Stimulated activated CD4-positive, alpha-beta T cell treated with anti-CD3 and anti-CD28 coated beads, Interleukin-15, amount 100 ng/mL, for 48 hours (primary cell): ENCODE measurements around the gene RFX7.

Experiments
- DNase-seq, 2 donors: peaks; one replicate each; pipeline ENCODE4 v3.0.0-alpha.2; 2020; ENCODE audit warnings: low read depth in 2 of 2

The RFX7 gene

DNA sequence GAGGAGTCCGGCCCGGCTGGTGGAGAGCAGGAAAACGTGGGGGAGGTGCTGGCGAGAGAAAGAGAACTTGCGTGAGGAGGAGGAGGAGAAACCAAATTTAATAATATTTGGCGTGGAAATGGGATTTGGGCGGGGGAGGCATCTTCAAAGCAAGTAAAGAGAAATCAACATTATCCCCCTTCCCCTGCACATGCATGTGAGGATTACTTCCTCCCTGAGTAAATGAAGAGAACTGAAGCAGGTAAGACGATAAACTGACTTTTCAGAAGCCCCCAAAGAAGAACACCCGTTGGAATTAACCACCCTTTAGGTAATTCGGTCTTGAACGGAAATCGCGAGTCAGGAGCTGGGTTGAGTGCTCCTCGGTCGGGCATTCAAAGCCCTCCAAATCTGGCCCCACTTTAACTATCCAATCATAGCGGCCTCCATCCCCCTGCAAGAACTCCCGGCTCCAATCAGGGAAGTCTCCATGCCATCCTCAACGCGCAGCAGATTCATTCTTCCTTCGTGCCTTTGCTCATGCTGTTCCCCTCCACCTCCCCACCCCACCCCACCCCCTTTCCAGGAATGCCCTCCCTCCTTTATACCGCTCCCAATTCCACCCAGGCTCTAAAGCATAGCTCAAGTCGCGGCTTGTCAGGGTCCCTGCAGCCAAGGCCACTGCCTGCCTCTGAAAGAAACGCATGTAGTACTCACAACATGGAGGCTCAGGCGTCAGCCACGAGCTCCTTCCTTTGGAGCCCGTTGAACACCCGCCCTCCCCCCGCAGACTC lies 545 bp upstream of the RFX7 start:
- peak; percentile 9 to 17 for DNase-seq

DNA sequence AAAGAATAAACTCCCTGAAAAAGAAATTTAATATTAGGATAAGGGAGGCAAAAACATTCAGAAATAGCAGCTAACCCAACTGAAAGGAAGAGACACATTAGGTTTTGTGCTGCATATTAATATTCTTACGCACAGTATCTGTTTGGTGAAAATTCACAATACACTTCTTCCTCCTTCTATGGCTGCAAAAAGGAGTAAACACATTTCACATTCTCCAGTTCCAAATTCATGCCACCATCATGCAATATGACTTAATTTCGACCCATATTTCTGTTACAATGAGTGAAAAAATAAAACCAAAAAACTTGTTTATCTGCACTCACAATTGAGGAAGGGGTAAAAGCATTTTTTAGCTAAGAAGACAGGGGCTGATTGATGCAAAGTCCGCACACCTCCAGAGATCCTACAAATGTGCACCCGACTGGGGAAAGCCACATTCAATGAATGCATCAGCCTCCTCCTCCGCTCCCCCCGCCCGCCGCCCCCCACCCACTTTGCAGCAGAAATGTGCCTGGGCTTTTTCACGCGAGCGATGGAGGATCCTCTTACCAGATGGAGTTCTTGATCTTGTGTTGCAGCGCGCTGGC lies 1.0 kb downstream of the RFX7 start:
- DNase-seq = no peak

DNA sequence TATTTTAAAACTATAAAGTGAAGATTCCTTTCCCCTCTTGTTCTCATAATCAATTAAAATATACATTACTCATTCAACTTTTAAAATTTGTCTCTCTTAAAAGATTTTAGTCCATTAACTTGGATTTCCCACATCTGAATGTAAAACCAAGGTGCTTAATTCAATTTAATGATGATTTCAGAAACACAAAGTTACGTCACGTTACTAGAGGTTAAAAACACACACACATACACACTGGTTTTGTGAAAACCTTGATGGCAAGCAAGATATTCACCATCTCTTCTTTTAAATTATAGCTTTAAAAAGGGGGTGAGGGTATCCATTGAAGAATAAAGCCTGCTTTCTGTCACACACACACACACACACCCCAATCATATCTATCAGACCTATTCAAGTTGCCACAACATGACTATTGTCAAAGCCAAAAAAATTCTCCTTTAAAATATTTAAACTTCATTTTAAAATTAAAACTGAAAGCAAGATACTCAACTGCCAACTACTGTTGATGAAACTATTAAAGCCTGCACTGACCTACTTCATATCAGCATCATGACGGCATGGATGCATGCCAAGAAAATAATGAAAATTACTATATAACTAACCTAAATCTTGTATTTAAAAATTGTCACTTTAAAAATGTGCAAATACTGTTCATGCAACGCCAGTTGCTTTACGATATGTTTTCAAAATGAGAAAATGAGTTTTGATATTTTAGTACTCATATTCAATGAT lies 2.1 kb downstream of the RFX7 start:
- no peak for DNase-seq

DNA sequence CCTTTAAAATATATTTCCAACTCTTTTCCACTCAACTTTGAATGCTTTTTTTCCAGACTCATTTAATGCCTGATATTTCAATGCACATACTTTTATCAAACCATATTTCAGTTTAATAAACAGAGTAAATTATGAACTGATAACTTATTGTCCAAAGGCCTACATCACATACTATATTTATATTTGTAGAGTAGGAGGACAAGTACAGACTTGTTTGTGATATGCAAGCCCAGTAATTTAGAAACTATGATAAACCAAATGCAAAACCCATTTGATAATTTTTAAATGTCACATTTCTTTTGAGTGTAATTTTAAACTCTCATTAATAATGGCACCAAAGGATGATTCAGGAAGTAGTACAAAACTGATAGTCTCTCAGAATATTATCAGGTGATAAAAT lies 3.3 kb downstream of the RFX7 start:
- no peak for DNase-seq

DNA sequence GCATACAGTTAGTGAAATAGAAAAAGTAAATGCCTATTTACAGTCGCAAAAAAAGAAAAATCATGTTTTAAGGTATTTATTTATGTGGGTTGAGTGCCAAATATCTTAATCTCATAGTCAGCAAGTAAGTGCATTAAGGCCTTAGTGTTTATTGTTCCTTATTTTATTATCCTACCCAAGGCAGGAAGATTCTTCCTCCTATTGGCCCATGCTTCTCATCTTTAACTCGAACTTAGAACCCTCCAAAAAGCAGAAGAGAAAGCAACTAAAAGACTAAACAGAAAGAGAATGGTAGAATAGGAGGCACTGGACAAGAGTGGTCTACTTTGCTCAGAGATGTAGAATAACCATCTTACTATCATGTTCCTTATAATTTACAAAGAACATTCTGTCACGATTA lies 7.5 kb downstream of the RFX7 start:
- DNase-seq = no peak

DNA sequence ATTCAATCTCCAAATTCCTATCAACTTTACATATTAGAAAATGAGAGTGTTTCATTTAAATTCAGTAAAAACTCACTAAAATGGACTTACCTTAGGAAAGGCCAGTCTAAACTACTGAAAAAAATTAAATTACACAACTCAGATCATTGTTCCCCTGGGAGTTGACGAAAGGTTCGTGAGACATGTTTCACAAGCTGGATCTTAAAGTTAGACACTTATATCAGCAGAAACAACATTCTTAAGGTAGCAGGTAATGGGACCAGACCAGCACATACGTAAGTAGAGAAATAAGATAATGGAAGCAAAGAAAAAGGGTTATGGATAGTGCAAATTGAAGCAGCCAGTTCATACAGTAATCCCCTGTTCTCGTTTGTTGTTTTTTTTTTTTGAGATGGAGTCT lies 8.9 kb downstream of the RFX7 start:
- no peak for DNase-seq

DNA sequence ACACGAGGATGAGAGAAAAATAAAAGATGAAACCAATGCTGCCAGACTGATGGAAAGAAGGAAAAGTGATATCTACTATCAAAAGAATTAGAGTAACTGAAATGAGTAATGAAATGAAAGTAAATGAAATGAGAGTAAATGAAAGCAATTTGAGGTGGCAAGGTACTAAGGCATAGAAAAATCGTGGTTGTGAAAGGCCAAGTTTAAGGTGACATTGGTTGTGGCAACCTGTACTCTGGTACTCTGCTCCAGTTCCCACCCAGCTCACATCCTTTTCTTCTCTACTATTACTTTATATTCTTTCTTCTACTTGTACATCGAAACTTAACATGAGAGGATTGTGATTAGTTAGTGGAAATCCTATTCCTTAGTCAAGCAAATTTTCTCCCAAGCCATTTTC lies 10.1 kb downstream of the RFX7 start:
- no peak for DNase-seq

DNA sequence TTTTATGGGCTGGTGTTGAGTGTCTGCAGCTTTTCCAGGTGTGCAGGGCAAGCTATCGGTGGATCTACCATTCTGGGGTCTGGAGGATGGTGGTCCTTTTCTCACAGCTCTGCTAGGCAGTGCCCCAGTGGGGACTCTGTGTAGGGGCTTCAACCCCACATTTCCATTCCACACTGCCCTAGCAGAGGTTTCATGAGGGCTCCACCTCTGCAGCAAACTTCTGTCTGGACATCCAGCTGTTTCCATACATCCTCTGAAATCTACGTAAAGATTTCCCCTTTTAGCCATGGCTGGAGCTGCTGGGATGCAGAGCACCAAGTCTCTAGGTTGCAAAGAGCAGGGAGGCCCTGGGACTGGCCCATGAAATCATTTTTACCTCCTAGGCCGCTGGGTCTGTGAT lies 11.6 kb downstream of the RFX7 start:
- no peak for DNase-seq

DNA sequence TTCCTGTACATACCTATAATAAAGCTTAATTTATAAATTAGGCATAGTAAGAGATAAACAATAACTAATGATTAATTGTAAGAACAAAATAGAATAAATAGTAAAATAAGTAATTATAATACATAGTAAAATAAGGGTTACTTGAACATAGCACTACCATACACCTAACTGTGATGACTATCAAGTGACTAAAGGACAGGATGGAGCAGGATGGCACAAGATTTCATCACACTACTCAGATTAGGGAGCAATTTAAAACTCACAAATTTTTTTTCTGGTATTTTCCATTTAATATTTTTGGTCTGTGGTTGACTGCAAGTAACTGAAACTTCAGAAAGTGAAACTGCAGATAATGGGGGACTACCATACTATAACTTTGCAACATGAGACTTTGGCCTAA lies 14.8 kb downstream of the RFX7 start:
- no peak for DNase-seq

DNA sequence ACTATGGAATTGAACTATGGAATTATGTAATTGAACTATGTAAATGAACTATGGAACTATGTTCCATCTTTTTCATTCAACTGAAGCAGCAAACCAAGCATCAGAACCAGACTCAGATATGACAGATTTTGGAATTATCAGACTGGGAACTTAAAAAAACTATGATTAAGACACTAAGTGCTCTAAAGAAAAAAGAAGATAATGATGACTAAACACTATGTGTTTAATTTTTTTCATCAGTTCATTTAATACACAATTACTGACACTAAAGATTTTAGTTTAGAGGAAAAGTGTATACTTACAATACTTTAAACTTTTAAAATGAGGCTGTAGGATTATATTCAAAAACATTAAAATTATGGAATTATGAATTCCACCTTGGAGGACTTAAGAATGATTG lies 15.3 kb downstream of the RFX7 start:
- DNase-seq = no peak

DNA sequence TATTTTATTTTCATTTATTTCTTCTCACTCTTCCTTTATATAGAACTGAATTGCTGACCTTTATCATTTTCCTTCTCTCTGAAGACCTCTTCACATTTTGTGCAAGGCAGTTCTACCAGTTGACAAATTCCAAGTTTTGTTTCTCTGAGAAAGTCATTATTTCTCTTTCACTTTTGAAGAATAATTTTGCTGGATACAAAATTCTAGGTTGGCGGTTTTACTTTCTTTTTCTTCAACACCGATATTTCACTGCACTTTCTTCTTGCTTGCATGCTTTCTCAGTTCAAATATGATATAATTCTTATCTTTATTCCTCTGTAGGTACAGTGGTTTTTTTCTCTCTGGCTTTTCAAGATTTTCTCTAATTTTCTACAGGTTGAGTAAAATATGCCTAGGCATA lies 15.9 kb downstream of the RFX7 start:
- DNase-seq = no peak

DNA sequence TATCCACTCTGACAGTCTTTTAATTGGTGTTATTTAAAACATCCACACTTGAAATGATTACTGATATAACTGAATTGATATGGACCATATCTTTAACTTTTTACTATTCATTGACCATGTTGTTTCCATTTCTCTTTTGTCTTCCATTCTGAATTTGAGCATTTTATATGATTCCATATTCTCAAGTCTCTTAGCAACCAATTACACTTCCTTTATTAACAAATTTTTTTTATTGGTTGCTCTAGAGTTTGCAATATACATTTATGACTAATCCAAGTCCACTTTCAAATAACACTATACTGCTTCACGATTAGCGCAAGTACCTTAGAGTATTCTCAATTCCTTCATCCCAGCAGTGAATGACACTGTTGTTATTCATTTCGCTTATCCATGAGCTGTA lies 16.4 kb downstream of the RFX7 start:
- no peak for DNase-seq

DNA sequence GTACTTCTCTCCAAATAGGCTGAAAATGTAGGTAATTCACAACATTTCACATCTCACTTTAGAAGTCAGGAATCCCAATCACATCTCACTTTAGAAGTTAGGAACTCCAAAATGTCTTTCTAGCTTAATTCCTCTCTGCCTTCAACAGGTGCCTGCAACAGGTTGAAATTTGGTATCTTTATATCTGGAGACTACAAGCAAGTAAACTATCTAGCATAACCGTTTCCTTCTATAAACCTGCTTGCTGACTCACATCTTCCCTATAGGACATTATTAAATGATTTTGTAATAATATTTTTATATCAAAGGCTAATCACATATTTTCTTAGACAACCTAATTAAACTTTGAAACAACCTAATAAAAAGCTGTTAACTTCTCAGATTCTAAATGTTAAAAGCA lies 18.2 kb downstream of the RFX7 start:
- DNase-seq = no peak

DNA sequence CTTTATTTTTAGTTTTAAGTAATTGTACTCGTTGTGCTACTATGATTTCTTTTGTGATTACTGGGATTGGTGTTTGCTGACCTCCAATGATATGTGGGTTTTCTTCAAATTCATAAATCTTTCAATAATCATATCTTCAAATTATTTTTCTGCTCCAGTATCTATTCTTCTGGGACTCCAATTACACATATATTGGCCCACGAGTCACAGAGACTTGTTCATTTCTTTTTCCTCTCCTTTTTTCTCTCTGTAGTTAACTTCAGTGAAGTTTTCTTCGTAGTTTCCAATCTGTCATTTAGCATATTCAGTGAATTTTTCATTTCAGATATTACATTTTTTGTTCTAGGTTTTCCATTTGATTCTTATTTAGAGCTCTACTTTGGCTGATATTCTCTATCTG lies 21.4 kb downstream of the RFX7 start:
- no peak for DNase-seq

DNA sequence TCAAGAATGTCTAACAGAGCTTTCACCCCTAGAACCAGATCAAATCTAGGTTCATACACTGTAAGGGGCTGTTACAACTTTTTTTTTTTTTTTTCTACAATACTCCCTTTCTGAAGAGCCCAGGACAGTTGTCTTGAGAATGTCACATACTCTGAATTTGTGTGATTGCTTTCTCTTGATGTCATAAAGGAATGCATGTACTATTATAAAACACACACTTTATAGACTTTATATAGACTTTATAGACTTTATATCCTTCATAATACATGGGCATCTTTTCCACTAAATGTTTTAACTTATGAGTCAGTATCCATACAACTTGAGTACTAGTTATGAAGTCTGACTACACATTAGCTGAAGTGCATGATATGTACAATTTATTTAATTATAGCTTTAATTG lies 26.3 kb downstream of the RFX7 start:
- DNase-seq = no peak

DNA sequence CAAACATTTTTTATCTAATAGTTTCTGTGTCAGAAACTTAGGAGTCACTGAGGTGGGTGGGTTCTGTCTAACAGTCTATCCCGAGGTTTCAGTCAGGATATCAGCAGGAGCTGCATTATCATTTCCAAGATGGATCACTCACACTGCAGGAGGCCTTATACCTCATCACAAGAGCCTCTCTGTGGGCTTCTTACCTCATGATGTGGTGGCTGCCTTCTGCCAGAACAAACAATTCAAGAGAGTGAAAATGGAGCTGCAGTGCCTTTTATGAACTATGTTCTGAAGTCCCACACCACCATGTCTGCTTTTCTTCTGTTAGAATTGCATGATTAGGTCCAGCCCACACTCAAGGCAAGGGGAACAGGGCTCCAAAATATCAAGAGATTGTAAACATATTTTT lies 27.9 kb downstream of the RFX7 start:
- DNase-seq = no peak

DNA sequence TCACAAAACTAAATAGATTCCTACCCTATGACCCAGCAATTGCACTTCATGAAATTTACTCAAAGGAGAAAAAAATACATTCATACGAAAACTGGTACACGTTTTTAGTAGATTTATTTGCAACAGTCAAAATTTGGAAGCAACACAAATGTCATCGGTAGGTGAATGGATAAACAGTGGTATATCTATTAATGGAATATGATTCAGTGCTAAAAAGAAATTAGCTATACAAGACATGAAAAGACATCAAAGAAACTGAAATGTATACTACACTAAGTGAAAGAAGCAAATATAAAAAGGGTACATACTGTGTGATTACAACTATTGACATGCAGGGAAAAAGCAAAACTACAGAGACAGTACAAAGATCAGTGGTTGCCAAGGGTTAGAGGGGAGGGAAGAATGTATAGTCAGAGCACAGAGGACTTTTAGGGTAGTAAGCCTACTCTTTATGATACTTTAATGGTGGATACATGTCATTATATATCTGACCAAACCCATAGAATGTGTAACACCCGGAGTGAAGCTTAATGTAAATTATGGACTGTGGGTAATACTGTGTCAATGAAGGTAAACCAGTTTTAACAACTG lies 31.6 kb downstream of the RFX7 start:
- DNase-seq = no peak

DNA sequence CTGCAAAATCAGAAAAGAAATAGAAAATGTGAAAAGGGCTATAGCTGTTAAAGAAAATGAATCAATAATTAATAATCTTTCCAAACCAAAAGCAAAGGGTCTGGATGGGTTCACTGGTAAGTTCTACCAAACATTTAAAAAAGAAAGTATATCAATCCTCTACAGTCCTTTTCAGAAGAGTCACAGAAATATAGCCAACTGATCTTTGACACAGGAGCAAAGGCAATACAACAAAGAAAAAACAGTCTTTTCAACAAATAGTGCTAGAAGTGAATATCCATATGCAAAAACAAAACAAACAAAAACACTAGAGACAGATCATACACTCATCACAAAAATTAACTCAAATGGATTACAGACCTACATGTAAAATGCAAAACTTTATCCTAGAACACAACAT lies 32.6 kb downstream of the RFX7 start:
- no peak for DNase-seq

DNA sequence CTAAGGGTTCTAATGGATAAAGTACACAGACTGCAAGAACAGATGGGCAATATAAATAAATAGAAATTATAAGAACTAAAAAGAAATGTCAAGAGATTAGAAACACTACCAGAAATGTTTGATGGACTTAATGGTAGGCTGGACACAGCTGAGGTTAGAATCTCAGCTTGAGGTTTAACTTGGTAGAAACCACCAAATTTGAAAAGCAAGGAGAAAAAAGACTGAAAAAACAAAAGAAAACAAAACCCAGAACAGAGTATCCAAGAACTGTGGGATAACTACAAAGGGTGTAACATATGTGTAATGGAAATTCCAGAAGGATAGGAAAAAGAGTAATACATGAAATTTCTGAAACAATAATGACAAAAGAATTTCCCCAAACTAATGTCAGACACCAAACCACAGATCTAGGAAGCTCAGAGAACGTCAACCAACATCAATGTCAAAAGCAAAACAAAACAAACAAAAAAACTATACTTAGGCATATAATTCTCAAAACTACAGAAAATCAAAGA lies 35.0 kb downstream of the RFX7 start:
- no peak for DNase-seq

DNA sequence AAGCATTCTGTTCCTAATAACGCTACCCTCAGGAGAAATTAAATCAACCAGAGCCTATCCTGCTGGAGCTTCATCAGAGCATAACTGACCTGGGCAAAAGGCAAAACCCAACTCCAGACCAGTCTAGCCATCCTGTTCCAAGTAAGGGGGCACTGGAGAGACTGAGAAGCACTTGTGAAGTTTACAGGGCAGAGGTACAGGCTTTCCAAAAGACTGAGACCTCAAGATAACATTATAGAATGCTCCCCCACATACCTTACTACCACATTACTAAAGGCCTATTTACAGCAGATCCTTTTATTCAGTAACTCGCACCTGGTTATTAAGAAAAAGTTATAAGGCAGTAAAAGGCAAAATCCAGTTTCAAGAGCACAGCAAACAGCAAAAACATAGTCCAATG lies 35.5 kb downstream of the RFX7 start:
- no peak for DNase-seq

DNA sequence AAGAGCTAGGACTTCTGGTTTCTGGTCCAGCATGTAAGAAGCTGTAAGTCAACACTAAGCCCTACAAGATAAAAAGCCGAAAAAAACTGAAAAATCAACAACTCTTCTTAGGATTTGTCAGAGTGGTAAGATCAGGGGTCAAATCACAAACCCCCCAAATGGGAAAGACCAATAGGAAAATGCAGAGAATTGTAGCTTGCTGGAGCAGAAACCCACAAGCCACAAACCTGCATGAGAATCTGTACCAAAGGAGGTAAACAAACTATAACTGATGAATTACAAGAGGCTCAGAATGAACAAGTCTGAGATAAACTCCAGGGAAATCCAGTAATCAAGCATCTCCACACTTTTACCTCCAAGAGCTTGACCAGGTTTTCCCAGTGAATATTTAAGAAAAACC lies 36.0 kb downstream of the RFX7 start:
- DNase-seq = no peak

DNA sequence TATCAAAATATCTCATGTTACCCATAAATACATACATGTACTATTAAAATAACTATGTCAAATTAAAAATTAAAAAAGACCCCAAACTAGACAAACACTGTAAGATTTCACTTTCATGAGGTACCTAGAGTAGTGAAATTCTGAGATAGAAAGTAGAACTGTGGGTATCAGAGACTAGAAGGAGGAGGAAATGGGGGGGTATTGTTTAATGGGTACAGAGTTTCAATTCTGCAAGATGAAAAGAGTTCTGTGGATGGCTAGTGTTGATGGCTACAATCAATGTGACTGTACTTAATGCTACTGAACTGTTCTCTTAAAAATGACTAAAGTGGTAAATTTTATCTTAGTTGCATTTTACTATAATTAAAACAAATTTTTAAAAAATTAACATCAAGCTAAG lies 36.6 kb downstream of the RFX7 start:
- no peak for DNase-seq
